ENCODE data around the gene POU4F1. TPM values are rescaled to one million over a fixed set of nuclear protein-coding genes. Genes with fewer than 3 reads are reported as not detected.

POU4F1 gene
- total RNA-seq, 1 experiment from 2014 or later, result 0.26 TPM

DNA sequence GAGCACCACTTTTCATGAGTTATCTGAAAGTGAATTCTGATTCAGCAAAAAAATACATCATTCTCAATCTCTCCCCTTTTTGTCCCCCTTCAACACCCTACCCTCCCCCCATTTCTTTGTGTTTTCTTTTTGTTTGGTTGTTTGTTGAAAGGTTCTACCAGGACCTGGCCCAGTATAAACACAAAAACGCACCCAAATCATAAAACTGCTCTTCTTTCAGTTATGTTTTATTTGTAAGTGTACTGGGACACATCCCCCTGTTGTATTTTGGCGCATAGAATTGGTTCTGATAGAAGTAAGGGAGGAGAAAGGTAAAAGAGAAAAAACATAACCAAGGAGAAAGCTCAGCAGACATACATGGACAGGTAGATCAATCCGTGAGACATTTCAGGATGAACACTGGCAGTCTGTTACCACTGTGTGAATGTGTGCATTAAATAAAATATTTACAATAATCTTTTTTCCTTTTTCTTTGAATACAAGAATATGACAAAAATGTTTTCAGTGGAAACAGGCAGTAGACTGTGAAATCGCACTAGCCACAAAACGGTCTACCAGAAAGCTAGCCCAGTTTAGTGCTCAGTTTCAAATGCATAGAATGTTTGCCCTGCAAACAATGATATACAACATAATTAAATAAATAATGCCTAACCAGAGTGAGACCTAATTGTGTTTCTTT lies 4.2 kb downstream of the POU4F1 start:
- Histone ChIP-seq H3T11ph (ENCODE audit: low read length) (no peak overlapping the region), H3K79me2 (ENCODE audit: insufficient read depth, low read length) (no peaks in the 10 kb centered on the region), H3K56ac (ENCODE audit: insufficient read length, low read depth, low read length) (no peak overlapping the region), H3K9me3 (ENCODE audit: control insufficient read depth, low read depth, low read length) (no peaks in the 10 kb centered on the region), H2BK20ac (ENCODE audit: low read depth, low read length, poor library complexity, severe bottlenecking) (no peak overlapping the region), H2BK120ac (ENCODE audit: low read depth, low read length, poor library complexity, severe bottlenecking) (no peak overlapping the region), H2AFZ (ENCODE audit: low read length) (no peak overlapping the region), H3K27me3 (ENCODE audit: insufficient read depth, low read length) (peaks cover 81% of the 10 kb centered on the region), H2BK12ac (ENCODE audit: insufficient read length, low read depth, low read length) (no peak overlapping the region), H3K79me1 (ENCODE audit: insufficient read depth, low read depth, low read length, poor library complexity, severe bottlenecking) (no peaks in the 10 kb centered on the region), H3K27ac (ENCODE audit: insufficient read length, low read depth, low read length) (no peak overlapping the region), H3K4me1 (ENCODE audit: insufficient read depth, low read length) (no peaks in the 10 kb centered on the region), H2AK5ac (ENCODE audit: insufficient read length, low read length) (no peak overlapping the region), H3K9ac (ENCODE audit: extremely low read depth, insufficient read length, low read length) (no peak overlapping the region), H4K5ac (ENCODE audit: insufficient read length, low read depth, low read length) (no peak overlapping the region), H3K14ac (ENCODE audit: insufficient read depth, low read length) (no peak overlapping the region), H2BK5ac (ENCODE audit: insufficient read length, low read length) (no peak overlapping the region), H4K20me1 (ENCODE audit: control insufficient read depth, insufficient read depth, insufficient read length) (no peaks in the 10 kb centered on the region), H3K23ac (ENCODE audit: insufficient read length, low read depth, low read length) (no peak overlapping the region), H3K23me2 (ENCODE audit: insufficient read length, low read depth, low read length, poor library complexity, severe bottlenecking) (peaks cover 27% of the 10 kb centered on the region), H2BK15ac (ENCODE audit: low read depth, low read length) (no peak overlapping the region), H4K8ac (replicated peaks; ENCODE audit: insufficient read length, low read depth, low read length) (no peak overlapping the region), H3K18ac (ENCODE audit: insufficient read length, low read depth, low read length) (no peak overlapping the region), H3K4ac (ENCODE audit: low read depth, low read length) (no peak overlapping the region), H3K4me2 (ENCODE audit: insufficient read depth, insufficient read length, low read length) (no peak overlapping the region), H4K91ac (ENCODE audit: insufficient read length, low read depth, low read length) (no peak overlapping the region)
- Mint-ChIP-seq H3K9me3 (peaks cover 8 to 23% of the 10 kb centered on the region in 2 experiments; a peak in 4 of 5 replicates), H3K36me3 (ENCODE audit: insufficient read depth in 1 of 3, low read depth in 3 of 3) (peaks cover 0 to 2% (median 2%) of the 10 kb centered on the region in 3 experiments; a peak in 3 of 7 replicates), H3K4me1 (peaks cover 21 to 49% of the 10 kb centered on the region in 2 experiments), H3K4me3 (no peak overlapping the region), H3K27me3 (ENCODE audit: low read depth) (peaks cover 96% of the 10 kb centered on the region), H3K27ac (no peak overlapping the region)
- no peak for DNase-seq
- WGBS (ENCODE audit: extremely low coverage, insufficient read length, low lambda C conversion rate), result no CpG with 5 or more reads among the region's 5 CpGs
- TF ChIP-seq, protein P1, sequence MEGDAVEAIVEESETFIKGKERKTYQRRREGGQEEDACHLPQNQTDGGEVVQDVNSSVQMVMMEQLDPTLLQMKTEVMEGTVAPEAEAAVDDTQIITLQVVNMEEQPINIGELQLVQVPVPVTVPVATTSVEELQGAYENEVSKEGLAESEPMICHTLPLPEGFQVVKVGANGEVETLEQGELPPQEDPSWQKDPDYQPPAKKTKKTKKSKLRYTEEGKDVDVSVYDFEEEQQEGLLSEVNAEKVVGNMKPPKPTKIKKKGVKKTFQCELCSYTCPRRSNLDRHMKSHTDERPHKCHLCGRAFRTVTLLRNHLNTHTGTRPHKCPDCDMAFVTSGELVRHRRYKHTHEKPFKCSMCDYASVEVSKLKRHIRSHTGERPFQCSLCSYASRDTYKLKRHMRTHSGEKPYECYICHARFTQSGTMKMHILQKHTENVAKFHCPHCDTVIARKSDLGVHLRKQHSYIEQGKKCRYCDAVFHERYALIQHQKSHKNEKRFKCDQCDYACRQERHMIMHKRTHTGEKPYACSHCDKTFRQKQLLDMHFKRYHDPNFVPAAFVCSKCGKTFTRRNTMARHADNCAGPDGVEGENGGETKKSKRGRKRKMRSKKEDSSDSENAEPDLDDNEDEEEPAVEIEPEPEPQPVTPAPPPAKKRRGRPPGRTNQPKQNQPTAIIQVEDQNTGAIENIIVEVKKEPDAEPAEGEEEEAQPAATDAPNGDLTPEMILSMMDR (conservative IDR thresholded peaks at IDR 0.05), result no peak

Measured in H9 (cell line).